K562 (cell line): Measurements from ENCODE around the gene TSPOAP1. TPM values are rescaled to one million over a fixed set of nuclear protein-coding genes. Genes with fewer than 3 reads are reported as not detected.

Experiments
- CREB3 ChIP-seq: fragments of 450-650 bp; conservative IDR thresholded peaks from 2 replicates; pipeline ENCODE4 v1.6.1; 2016; ENCODE audit warnings: missing genetic modification characterization, low read depth, mild to moderate bottlenecking, missing compliant biosample characterization, moderate library complexity
- FOS ChIP-seq: IDR thresholded peaks from 3 replicates; pipeline ENCODE4 v1.6.1; 2011; ENCODE audit not compliant: insufficient read length; ENCODE audit errors: extremely low read depth
- FOXA3 ChIP-seq, 2 experiments: fragments of 450-650 bp in 1 of 2; sonication (generic) in 1 of 2; formaldehyde crosslinking; IDR thresholded peaks in 1 of 2; conservative IDR thresholded peaks in 1 of 2; 2 replicates each; pipeline versions ENCODE4 v1.4.0 to v1.8.0; 2020 to 2022; ENCODE audit warnings: mild to moderate bottlenecking in 2 of 2, missing genetic modification reagents in 1 of 2
- HNRNPK ChIP-seq: fragments of 200-400 bp; formaldehyde crosslinking; IDR thresholded peaks from one replicate; pipeline ENCODE4 v1.6.1; 2018; ENCODE audit warnings: mild to moderate bottlenecking, low read depth, low read length; ENCODE audit not compliant: poor library complexity, severe bottlenecking
- IFI16 ChIP-seq: fragments of 250-450 bp; sonication (Bioruptor Pico); IDR thresholded peaks from 2 replicates; pipeline ENCODE4 v2.1.2; 2022; ENCODE audit warnings: mild to moderate bottlenecking, inconsistent platforms
- KLF1 ChIP-seq: fragments of 450-650 bp; IDR thresholded peaks from 2 replicates; pipeline ENCODE4 v1.6.1; 2016; ENCODE audit warnings: missing genetic modification characterization, missing compliant biosample characterization
- MCM7 ChIP-seq, 2 experiments: fragments of 450-650 bp; IDR thresholded peaks; 2 replicates each; pipeline ENCODE4 v1.6.1; 2016 to 2018
- RERE ChIP-seq: sonication (generic); formaldehyde crosslinking; IDR thresholded peaks from 2 replicates; pipeline ENCODE4 v1.8.0; 2023; ENCODE audit warnings: missing genetic modification reagents, mild to moderate bottlenecking, borderline replicate concordance
- SMAD4 ChIP-seq: fragments of 250-450 bp; sonication (Bioruptor Pico); conservative IDR thresholded peaks from 2 replicates; pipeline ENCODE4 v1.8.0; 2021; ENCODE audit warnings: inconsistent platforms, mild to moderate bottlenecking, moderate library complexity
- SREBF2 ChIP-seq: sonication (generic); formaldehyde crosslinking; IDR thresholded peaks from 2 replicates; pipeline ENCODE4 v1.4.0; 2020; ENCODE audit warnings: mild to moderate bottlenecking, missing genetic modification reagents
- ZNF184 ChIP-seq: sonication (generic); formaldehyde crosslinking; IDR thresholded peaks from 2 replicates; pipeline ENCODE4 v1.5.0; 2020; ENCODE audit warnings: missing genetic modification reagents
- polyA plus RNA-seq, 8 experiments: library from polyadenylated mRNA; depleted of rRNA in 4 of 8; stranded (reverse) in 5 of 8; unstranded in 3 of 8; fragments of >200 nt; fragmentation: Nextera tagmentation in 2 of 8; fragmentation: Illumina TruSeq in 1 of 8; extraction: Ambion mirVana in 2 of 8; extraction: Trizol in 1 of 8; gene quantifications; 2 replicates each; pipeline versions ENCODE4 v1.2.1 to v1.2.3, GENCODE V29; 2011 to 2014; ENCODE audit warnings: inconsistent platforms in 1 of 8, missing spikeins in 1 of 8
- total RNA-seq, 7 experiments: library from RNA; depleted of rRNA in 6 of 7; stranded (reverse); fragments of >200 nt in 6 of 7; fragmentation: Illumina TruSeq in 2 of 7; extraction: Trizol in 2 of 7; gene quantifications; 2 replicates each; pipeline versions ENCODE4 v1.2.1 to v1.2.3, GENCODE V29; 2011 to 2021; ENCODE audit warnings: low replicate concordance in 1 of 7
- TF ChIP-seq, protein P1 (sequence below): sonication (generic); formaldehyde crosslinking; IDR thresholded peaks from 2 replicates; pipeline ENCODE4 v1.8.1; 2022; ENCODE audit warnings: missing genetic modification reagents
- TF ChIP-seq, protein P2 (sequence below): fragments of 450-650 bp; IDR thresholded peaks from 2 replicates; pipeline ENCODE4 v1.7.1; 2018; ENCODE audit warnings: mild to moderate bottlenecking, low read depth; ENCODE audit not compliant: partially characterized antibody

TSPOAP1 gene
- total and polyA plus RNA-seq, 9 of the 15 experiments (the other 6 are each of a cell fraction or from before 2014, with no cell fraction given) = 0.87 to 3.9 (median 1.8) TPM; not detected in 2

DNA sequence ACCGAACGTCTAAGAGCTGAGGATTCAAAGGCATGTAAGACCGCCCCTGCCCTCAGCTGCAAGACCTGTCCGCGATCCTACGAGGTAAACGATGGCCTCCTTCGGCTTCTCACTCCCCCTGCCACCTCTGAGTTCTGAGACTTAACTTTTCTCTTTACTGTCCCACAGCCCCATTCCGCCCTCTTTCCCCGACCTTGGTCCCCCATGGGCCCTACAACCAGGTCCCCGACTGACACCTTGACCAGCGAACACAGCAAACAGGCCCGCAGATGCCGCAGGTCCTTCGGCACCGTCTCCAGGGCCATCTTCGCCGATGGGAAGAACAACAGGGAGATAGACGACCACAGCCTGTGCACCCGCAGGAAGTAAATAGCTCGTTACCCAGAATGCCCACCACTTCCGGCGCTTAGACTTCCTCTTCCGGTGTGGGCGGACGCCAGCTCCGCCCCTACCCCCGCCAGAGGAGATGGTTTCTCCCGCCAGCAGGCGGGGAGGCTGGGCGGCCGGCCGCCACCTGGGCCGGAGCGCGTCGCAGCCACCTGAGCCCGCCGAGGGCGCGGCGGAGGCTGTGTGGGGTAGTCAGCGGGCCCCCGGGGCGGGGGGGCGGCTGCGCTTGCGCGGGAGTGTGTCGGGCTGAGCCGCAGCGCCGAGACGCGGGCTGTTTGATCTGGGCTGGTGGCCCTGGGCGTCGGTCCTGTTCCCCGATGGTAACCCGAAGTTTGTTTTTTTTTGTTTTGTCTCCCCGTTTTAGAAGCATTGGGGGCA, 23.4 kb upstream of the TSPOAP1 start, which contains the start of gene SUPT4H1 (continued):
- no peak for TF ChIP-seq RERE
- TF ChIP-seq HNRNPK = peak; percentile 28
- TF ChIP-seq, protein P1, sequence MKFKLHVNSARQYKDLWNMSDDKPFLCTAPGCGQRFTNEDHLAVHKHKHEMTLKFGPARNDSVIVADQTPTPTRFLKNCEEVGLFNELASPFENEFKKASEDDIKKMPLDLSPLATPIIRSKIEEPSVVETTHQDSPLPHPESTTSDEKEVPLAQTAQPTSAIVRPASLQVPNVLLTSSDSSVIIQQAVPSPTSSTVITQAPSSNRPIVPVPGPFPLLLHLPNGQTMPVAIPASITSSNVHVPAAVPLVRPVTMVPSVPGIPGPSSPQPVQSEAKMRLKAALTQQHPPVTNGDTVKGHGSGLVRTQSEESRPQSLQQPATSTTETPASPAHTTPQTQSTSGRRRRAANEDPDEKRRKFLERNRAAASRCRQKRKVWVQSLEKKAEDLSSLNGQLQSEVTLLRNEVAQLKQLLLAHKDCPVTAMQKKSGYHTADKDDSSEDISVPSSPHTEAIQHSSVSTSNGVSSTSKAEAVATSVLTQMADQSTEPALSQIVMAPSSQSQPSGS = no peak
- TF ChIP-seq SMAD4 (CRISPR knock-in tag) = peak; percentile 88
- TF ChIP-seq IFI16 (CRISPR knock-in tag) = no peak
- peak; percentile 71; the same call in 1 of the 2 replicates for TF ChIP-seq KLF1
- peak in 1 of 2 experiments; percentile 25; a peak in 1 of 4 replicates for TF ChIP-seq FOXA3 (CRISPR knock-in tag; conservative IDR thresholded peaks at IDR 0.05 in 1 of 2, IDR thresholded peaks at IDR 0.05 in 1 of 2)
- TF ChIP-seq, protein P2, sequence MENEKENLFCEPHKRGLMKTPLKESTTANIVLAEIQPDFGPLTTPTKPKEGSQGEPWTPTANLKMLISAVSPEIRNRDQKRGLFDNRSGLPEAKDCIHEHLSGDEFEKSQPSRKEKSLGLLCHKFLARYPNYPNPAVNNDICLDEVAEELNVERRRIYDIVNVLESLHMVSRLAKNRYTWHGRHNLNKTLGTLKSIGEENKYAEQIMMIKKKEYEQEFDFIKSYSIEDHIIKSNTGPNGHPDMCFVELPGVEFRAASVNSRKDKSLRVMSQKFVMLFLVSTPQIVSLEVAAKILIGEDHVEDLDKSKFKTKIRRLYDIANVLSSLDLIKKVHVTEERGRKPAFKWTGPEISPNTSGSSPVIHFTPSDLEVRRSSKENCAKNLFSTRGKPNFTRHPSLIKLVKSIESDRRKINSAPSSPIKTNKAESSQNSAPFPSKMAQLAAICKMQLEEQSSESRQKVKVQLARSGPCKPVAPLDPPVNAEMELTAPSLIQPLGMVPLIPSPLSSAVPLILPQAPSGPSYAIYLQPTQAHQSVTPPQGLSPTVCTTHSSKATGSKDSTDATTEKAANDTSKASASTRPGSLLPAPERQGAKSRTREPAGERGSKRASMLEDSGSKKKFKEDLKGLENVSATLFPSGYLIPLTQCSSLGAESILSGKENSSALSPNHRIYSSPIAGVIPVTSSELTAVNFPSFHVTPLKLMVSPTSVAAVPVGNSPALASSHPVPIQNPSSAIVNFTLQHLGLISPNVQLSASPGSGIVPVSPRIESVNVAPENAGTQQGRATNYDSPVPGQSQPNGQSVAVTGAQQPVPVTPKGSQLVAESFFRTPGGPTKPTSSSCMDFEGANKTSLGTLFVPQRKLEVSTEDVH = peak; percentile 90
- no peak for TF ChIP-seq CREB3 (tag)
- TF ChIP-seq ZNF184 (CRISPR knock-in tag) = no peak
- no peak for TF ChIP-seq FOS
- no peak for TF ChIP-seq MCM7 (IDR thresholded peaks at IDR 0.05)
- no peak for TF ChIP-seq SREBF2 (CRISPR knock-in tag)
